GM21447 (cell line): ENCODE measurements around the gene ZNF215.
"Not testable (repeated sequence)": the region's sequence is repeated elsewhere in the genome, so short reads cannot be mapped to it uniquely, and the experiment has no call there.

Experiments
- ATAC-seq: cut with Tn5 transposase; IDR thresholded peaks from one replicate; pipeline ENCODE4 v1.9.1; 2021; ENCODE audit not compliant: unreplicated experiment

ZNF215 gene

GRCh38 chr11:6926208-6927029 is at the start of gene ZNF215:
TSS of gene ZNF215 (plus strand) at chr11:6926426. CDS start at chr11:6932273, 5,847 bp downstream.
- ATAC-seq = peak; percentile 61

GRCh38 chr11:6876914-6877313 is 49.3 kb upstream of the ZNF215 start:
- ATAC-seq = no peak

GRCh38 chr11:6882751-6883150 is 43.5 kb upstream of the ZNF215 start:
- ATAC-seq = no peak

GRCh38 chr11:6887711-6888110 is 38.5 kb upstream of the ZNF215 start:
- ATAC-seq = not testable (repeated sequence)

- no peak for ATAC-seq
Measured at GRCh38 chr11:6888830-6889229, 37.4 kb upstream of the ZNF215 start.

- no peak for ATAC-seq
Measured at GRCh38 chr11:6889835-6890234, 36.4 kb upstream of the ZNF215 start.

GRCh38 chr11:6892400-6892799 is 33.8 kb upstream of the ZNF215 start, which contains the start of gene OR2D2:
TSS of gene OR2D2 (minus strand) at chr11:6892500. CDS start at chr11:6892500, 0 bp downstream.
- no peak for ATAC-seq

GRCh38 chr11:6894097-6894496 is 32.1 kb upstream of the ZNF215 start:
- no peak for ATAC-seq

- ATAC-seq = peak; percentile 95
Measured at GRCh38 chr11:6895010-6895409, 31.2 kb upstream of the ZNF215 start.

- ATAC-seq = no peak
Measured at GRCh38 chr11:6898911-6899310, 27.3 kb upstream of the ZNF215 start.

- ATAC-seq = no peak
Measured at GRCh38 chr11:6900327-6900999, 25.8 kb upstream of the ZNF215 start.

- ATAC-seq = not testable (repeated sequence)
Measured at GRCh38 chr11:6904804-6905203, 21.4 kb upstream of the ZNF215 start.

- ATAC-seq = no peak
Measured at GRCh38 chr11:6911378-6911777, 14.8 kb upstream of the ZNF215 start.

- ATAC-seq = no peak
Measured at GRCh38 chr11:6911948-6912347, 14.3 kb upstream of the ZNF215 start.

- ATAC-seq = no peak
Measured at GRCh38 chr11:6919698-6920097, 6.5 kb upstream of the ZNF215 start.

GRCh38 chr11:6920702-6921101 is 5.5 kb upstream of the ZNF215 start, which contains the start of gene OR2D3:
TSS of gene OR2D3 (plus strand) at chr11:6921002. CDS start at chr11:6921002, 0 bp downstream.
- no peak for ATAC-seq

- ATAC-seq = no peak
Measured at GRCh38 chr11:6925007-6925577, 1.1 kb upstream of the ZNF215 start.

- ATAC-seq = no peak
Measured at GRCh38 chr11:6925636-6926207, 504 bp upstream of the ZNF215 start.

GRCh38 chr11:6927030-6927617 is 898 bp downstream of the ZNF215 start:
- ATAC-seq = peak; percentile 61

- no peak for ATAC-seq
Measured at GRCh38 chr11:6928916-6929315, 2.7 kb downstream of the ZNF215 start.

- ATAC-seq = no peak
Measured at GRCh38 chr11:6931146-6931713, 5.0 kb downstream of the ZNF215 start.
